ENCODE data around the gene NOS1AP.

DNA sequence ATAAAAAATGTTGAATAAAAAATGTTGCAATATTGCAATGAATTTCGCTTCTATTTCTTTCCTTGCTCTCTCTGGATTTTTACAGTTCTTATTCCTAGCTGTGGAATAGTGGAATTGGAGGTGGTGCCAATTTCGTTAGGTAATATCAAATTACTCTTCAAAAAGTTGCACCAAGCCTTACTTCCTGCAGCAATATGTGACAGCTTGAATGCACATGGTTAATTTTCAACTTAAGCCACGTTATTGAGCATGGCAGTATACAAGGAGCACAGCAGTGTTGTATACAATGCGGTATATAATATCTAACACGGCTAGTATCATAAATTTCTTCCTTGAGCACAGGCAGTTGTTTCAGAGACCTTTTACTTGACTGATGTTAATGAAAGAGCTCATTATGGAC, 152.5 kb downstream of the NOS1AP start:
- TF ChIP-seq CREB1 (CRISPR knock-in tag; IDR thresholded peaks at IDR 0.05; ENCODE audit: low read depth): no peak
- TF ChIP-seq POLR2AphosphoS5 (IDR thresholded peaks at IDR 0.05; ENCODE audit: low read depth): no peak
- TF ChIP-seq, protein P1, sequence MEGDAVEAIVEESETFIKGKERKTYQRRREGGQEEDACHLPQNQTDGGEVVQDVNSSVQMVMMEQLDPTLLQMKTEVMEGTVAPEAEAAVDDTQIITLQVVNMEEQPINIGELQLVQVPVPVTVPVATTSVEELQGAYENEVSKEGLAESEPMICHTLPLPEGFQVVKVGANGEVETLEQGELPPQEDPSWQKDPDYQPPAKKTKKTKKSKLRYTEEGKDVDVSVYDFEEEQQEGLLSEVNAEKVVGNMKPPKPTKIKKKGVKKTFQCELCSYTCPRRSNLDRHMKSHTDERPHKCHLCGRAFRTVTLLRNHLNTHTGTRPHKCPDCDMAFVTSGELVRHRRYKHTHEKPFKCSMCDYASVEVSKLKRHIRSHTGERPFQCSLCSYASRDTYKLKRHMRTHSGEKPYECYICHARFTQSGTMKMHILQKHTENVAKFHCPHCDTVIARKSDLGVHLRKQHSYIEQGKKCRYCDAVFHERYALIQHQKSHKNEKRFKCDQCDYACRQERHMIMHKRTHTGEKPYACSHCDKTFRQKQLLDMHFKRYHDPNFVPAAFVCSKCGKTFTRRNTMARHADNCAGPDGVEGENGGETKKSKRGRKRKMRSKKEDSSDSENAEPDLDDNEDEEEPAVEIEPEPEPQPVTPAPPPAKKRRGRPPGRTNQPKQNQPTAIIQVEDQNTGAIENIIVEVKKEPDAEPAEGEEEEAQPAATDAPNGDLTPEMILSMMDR (conservative IDR thresholded peaks at IDR 0.05; ENCODE audit: low read depth in 2 of 2): no peak
- no peak for TF ChIP-seq EZH2phosphoT487 (IDR thresholded peaks at IDR 0.05; ENCODE audit: unreplicated experiment)
- no peak for TF ChIP-seq EZH2 (IDR thresholded peaks at IDR 0.05; ENCODE audit: low read depth, unreplicated experiment)
- TF ChIP-seq JUNB (IDR thresholded peaks at IDR 0.05; ENCODE audit: unreplicated experiment): no peak
- no peak for TF ChIP-seq REST (IDR thresholded peaks at IDR 0.05; ENCODE audit: unreplicated experiment)
- no peak for TF ChIP-seq ZNF331 (CRISPR knock-in tag; IDR thresholded peaks at IDR 0.05; ENCODE audit: low read depth)
- no peak for TF ChIP-seq ZNF462 (CRISPR knock-in tag; IDR thresholded peaks at IDR 0.05)
- TF ChIP-seq, protein P2, sequence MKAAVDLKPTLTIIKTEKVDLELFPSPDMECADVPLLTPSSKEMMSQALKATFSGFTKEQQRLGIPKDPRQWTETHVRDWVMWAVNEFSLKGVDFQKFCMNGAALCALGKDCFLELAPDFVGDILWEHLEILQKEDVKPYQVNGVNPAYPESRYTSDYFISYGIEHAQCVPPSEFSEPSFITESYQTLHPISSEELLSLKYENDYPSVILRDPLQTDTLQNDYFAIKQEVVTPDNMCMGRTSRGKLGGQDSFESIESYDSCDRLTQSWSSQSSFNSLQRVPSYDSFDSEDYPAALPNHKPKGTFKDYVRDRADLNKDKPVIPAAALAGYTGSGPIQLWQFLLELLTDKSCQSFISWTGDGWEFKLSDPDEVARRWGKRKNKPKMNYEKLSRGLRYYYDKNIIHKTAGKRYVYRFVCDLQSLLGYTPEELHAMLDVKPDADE (IDR thresholded peaks at IDR 0.05): no peak
- TF ChIP-seq ZNF114 (CRISPR knock-in tag; IDR thresholded peaks at IDR 0.05): no peak
- TF ChIP-seq STAT1 (IDR thresholded peaks at IDR 0.05; ENCODE audit: unreplicated experiment): no peak
